Kidney epithelial cell (primary cell): ENCODE measurements around the gene SHOC1. TPM values are rescaled to one million over a fixed set of nuclear protein-coding genes. Genes with fewer than 3 reads are reported as not detected.

ENCODE experiments used
- DNase-seq: peaks from one replicate; pipeline ENCODE4 v3.0.0-alpha.2; 2010; ENCODE audit warnings: low read depth
- H3K27me3 ChIP-seq: 2 replicates; pipeline ENCODE4 v1.6.0; 2011; ENCODE audit warnings: low read length; ENCODE audit not compliant: control insufficient read depth, insufficient read depth
- H3K36me3 ChIP-seq: 2 replicates; pipeline ENCODE4 v1.5.1; 2011; ENCODE audit warnings: low read length; ENCODE audit not compliant: control insufficient read depth, insufficient read depth
- H3K4me3 ChIP-seq: 2 replicates; pipeline ENCODE4 v1.5.1; 2011; ENCODE audit warnings: low read depth, mild to moderate bottlenecking, control low read depth, low read length
- total RNA-seq: library from RNA; depleted of rRNA; stranded (reverse); fragments of >200 nt; gene quantifications from 2 replicates; pipeline ENCODE4 v1.2.3, GENCODE V29; 2015
- TF ChIP-seq, protein P1 (sequence below): IDR thresholded peaks from 2 replicates; pipeline ENCODE4 v1.5.1; 2011; ENCODE audit warnings: mild to moderate bottlenecking, moderate library complexity, low read length, control low read depth, inconsistent platforms; ENCODE audit not compliant: insufficient read depth, poor library complexity, severe bottlenecking

The SHOC1 gene
- not detected in 2 replicates for total RNA-seq

GRCh38 chr9:111794835-111795556, at the start of gene SHOC1:
TSS of gene SHOC1 (minus strand) at chr9:111794937. CDS start at chr9:111791418, 3,519 bp downstream.
- Histone ChIP-seq H3K27me3 (no peaks in the 10 kb centered on the region), H3K36me3 (no peaks in the 10 kb centered on the region), H3K4me3 (no peak within 1 kb of the TSS)
- TF ChIP-seq, protein P1, sequence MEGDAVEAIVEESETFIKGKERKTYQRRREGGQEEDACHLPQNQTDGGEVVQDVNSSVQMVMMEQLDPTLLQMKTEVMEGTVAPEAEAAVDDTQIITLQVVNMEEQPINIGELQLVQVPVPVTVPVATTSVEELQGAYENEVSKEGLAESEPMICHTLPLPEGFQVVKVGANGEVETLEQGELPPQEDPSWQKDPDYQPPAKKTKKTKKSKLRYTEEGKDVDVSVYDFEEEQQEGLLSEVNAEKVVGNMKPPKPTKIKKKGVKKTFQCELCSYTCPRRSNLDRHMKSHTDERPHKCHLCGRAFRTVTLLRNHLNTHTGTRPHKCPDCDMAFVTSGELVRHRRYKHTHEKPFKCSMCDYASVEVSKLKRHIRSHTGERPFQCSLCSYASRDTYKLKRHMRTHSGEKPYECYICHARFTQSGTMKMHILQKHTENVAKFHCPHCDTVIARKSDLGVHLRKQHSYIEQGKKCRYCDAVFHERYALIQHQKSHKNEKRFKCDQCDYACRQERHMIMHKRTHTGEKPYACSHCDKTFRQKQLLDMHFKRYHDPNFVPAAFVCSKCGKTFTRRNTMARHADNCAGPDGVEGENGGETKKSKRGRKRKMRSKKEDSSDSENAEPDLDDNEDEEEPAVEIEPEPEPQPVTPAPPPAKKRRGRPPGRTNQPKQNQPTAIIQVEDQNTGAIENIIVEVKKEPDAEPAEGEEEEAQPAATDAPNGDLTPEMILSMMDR = no peak
- no peak for DNase-seq

GRCh38 chr9:111843971-111844370, 49.2 kb upstream of the SHOC1 start:
- DNase-seq = no peak
- no peaks in the 10 kb centered on the region for H3K36me3 ChIP-seq
- TF ChIP-seq, protein P1 = no peak
- H3K4me3 ChIP-seq = no peak overlapping the region
- no peaks in the 10 kb centered on the region for H3K27me3 ChIP-seq

DNA sequence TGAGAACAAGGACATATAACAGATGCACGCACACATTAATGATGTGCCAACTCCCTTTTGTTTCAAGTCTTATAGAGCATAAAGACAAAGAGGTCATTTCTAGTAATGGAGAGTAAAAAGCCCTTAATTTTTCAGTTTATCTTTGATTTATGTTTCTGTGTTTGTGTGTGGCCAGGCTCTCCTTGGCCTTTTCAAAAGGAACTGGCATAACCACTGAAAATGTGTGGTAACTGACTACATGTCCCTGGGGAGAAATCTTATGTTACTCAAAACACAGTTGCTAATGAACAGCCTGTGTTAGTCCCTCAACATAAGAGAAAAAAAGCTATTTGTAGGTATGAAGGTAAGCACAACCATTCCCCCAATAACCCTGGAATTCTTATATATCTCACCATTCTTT, 47.6 kb upstream of the SHOC1 start:
- no peaks in the 10 kb centered on the region for H3K27me3 ChIP-seq
- no peak for DNase-seq
- H3K36me3 ChIP-seq = no peaks in the 10 kb centered on the region
- no peak overlapping the region for H3K4me3 ChIP-seq
- TF ChIP-seq, protein P1 = no peak

- no peak for DNase-seq
- Histone ChIP-seq H3K36me3 (no peaks in the 10 kb centered on the region), H3K27me3 (no peaks in the 10 kb centered on the region), H3K4me3 (no peak overlapping the region)
- TF ChIP-seq, protein P1 = no peak
Observed at GRCh38 chr9:111840442-111840841, 45.7 kb upstream of the SHOC1 start.

GRCh38 chr9:111839987-111840386, 45.2 kb upstream of the SHOC1 start:
- H3K4me3 ChIP-seq = no peak overlapping the region

GRCh38 chr9:111839387-111839786, 44.6 kb upstream of the SHOC1 start:
- H3K4me3 ChIP-seq = no peak overlapping the region
- TF ChIP-seq, protein P1 = no peak
- no peaks in the 10 kb centered on the region for H3K27me3 ChIP-seq
- no peaks in the 10 kb centered on the region for H3K36me3 ChIP-seq
- no peak for DNase-seq

More at GRCh38 chr9:111839987-111840386, 45.2 kb upstream of the SHOC1 start:
- Histone ChIP-seq H3K36me3 (no peaks in the 10 kb centered on the region), H3K27me3 (no peaks in the 10 kb centered on the region)
- TF ChIP-seq, protein P1 = no peak
- no peak for DNase-seq
